ENCODE results near the gene HGS. TPM values are rescaled to one million over a fixed set of nuclear protein-coding genes. Genes with fewer than 3 reads are reported as not detected.

The HGS gene
- total RNA-seq, 3 donors from 2014 or later = 91.4 to 126 (median 102) TPM

GRCh38 chr17:81666342-81667191, 17.2 kb upstream of the HGS start, which contains the start of the genes CCDC137 and OXLD1:
Gene CCDC137 (plus strand): TSS chr17:81666737. CDS start chr17:81666767, 30 bp downstream.
Gene OXLD1 (minus strand): TSS chr17:81666605. CDS start chr17:81666577, 28 bp downstream.
- TF ChIP-seq, protein P1, sequence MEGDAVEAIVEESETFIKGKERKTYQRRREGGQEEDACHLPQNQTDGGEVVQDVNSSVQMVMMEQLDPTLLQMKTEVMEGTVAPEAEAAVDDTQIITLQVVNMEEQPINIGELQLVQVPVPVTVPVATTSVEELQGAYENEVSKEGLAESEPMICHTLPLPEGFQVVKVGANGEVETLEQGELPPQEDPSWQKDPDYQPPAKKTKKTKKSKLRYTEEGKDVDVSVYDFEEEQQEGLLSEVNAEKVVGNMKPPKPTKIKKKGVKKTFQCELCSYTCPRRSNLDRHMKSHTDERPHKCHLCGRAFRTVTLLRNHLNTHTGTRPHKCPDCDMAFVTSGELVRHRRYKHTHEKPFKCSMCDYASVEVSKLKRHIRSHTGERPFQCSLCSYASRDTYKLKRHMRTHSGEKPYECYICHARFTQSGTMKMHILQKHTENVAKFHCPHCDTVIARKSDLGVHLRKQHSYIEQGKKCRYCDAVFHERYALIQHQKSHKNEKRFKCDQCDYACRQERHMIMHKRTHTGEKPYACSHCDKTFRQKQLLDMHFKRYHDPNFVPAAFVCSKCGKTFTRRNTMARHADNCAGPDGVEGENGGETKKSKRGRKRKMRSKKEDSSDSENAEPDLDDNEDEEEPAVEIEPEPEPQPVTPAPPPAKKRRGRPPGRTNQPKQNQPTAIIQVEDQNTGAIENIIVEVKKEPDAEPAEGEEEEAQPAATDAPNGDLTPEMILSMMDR (IDR thresholded peaks at IDR 0.05) = no peak
- H3K4me1 ChIP-seq (ENCODE audit: low read depth) = peaks cover 17% of the 10 kb centered on the region
- H3K9me3 ChIP-seq = no peaks in the 10 kb centered on the region
- peak; percentile 97 to 98 (median 97) for DNase-seq
- peak within 1 kb of the TSS; percentile 96 for H3K4me3 ChIP-seq
- intact Hi-C loops (cut with DNase I, micrococcal nuclease) = no loop called here
- peak; percentile 99 for ATAC-seq
- H3K36me3 ChIP-seq (ENCODE audit: low read depth) = no peaks in the 10 kb centered on the region

DNA sequence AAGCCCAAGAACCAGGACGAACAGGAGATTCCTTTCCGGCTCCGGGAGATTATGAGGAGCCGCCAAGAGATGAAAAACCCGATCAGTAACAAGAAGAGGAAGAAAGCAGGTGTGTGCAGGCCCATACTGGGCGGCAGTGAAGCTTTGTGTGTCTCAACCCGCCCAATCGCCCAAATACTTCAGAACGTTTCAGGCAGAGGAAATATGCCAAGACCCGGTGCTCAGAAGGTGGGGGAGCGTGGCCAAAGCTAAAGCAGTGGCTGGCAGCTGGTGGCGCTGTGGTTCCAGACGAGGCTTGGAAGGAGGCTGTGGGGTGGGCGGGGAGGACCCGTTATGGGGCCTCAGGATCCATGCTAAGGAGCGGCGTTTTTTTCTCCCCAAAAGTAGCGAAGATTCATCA, 16.1 kb upstream of the HGS start:
- no peak for ATAC-seq
- no peak for DNase-seq
- TF ChIP-seq, protein P1 (IDR thresholded peaks at IDR 0.05) = no peak
- intact Hi-C loops (cut with DNase I, micrococcal nuclease) = no loop called here
- H3K36me3 ChIP-seq (ENCODE audit: low read depth) = no peaks in the 10 kb centered on the region
- H3K4me1 ChIP-seq (ENCODE audit: low read depth) = peaks cover 17% of the 10 kb centered on the region
- no peaks in the 10 kb centered on the region for H3K9me3 ChIP-seq
- H3K4me3 ChIP-seq = no peak overlapping the region

GRCh38 chr17:81672504-81672903, 11.3 kb upstream of the HGS start:
- TF ChIP-seq, protein P1 (IDR thresholded peaks at IDR 0.05) = no peak
- H3K4me3 ChIP-seq = no peak overlapping the region
- H3K4me1 ChIP-seq (ENCODE audit: low read depth) = peaks cover 6% of the 10 kb centered on the region
- intact Hi-C loops (cut with DNase I, micrococcal nuclease) = no loop called here
- ATAC-seq = peak; percentile 7
- DNase-seq = no peak
- no peaks in the 10 kb centered on the region for H3K9me3 ChIP-seq
- no peaks in the 10 kb centered on the region for H3K36me3 ChIP-seq (ENCODE audit: low read depth)

- intact Hi-C loops (cut with DNase I, micrococcal nuclease) = no loop called here
- TF ChIP-seq, protein P1 (IDR thresholded peaks at IDR 0.05) = no peak
- H3K36me3 ChIP-seq (ENCODE audit: low read depth) = no peaks in the 10 kb centered on the region
- no peak overlapping the region for H3K4me3 ChIP-seq
- no peaks in the 10 kb centered on the region for H3K9me3 ChIP-seq
- H3K4me1 ChIP-seq (ENCODE audit: low read depth) = peaks cover 2% of the 10 kb centered on the region
- ATAC-seq (no peak), DNase-seq (no peak)
Observed at GRCh38 chr17:81672954-81673353, 10.9 kb upstream of the HGS start.

- H3K4me1 ChIP-seq (ENCODE audit: low read depth) = no peaks in the 10 kb centered on the region
- H3K36me3 ChIP-seq (ENCODE audit: low read depth) = no peaks in the 10 kb centered on the region
- TF ChIP-seq, protein P1 (IDR thresholded peaks at IDR 0.05) = no peak
- H3K4me3 ChIP-seq = no peak overlapping the region
- ATAC-seq = no peak
- intact Hi-C loops (cut with DNase I, micrococcal nuclease) = no loop called here
- DNase-seq = no peak
- no peaks in the 10 kb centered on the region for H3K9me3 ChIP-seq
Observed at GRCh38 chr17:81673561-81674258, 10.1 kb upstream of the HGS start.
